Adipocyte (in vitro differentiated cells): Measurements from ENCODE around the gene LRRC8D.
"Not testable (repeated sequence)": the region's sequence is repeated elsewhere in the genome, so short reads cannot be mapped to it uniquely, and the experiment has no call there.

ENCODE experiments used
- DNase-seq: peaks from one replicate; pipeline ENCODE4 v3.0.0-alpha.2; 2015; ENCODE audit warnings: low read depth
- H3K27me3 ChIP-seq: replicated peaks from 2 replicates; pipeline ENCODE4 v1.7.0; 2013; ENCODE audit warnings: mild to moderate bottlenecking, low read length, moderate library complexity; ENCODE audit not compliant: control insufficient read depth, insufficient read depth
- H3K36me3 ChIP-seq: 2 replicates; pipeline ENCODE4 v1.7.0; 2013; ENCODE audit warnings: low read length, mild to moderate bottlenecking, moderate library complexity; ENCODE audit not compliant: control insufficient read depth, insufficient read depth, severe bottlenecking
- H3K4me1 ChIP-seq: 2 replicates; pipeline ENCODE4 v1.7.0; 2013; ENCODE audit warnings: mild to moderate bottlenecking, low read length, moderate library complexity; ENCODE audit not compliant: control insufficient read depth, insufficient read depth
- H3K4me3 ChIP-seq: 2 replicates; pipeline ENCODE4 v1.7.0; 2013; ENCODE audit warnings: mild to moderate bottlenecking, low read length, moderate library complexity
- H3K9ac ChIP-seq: 2 replicates; pipeline ENCODE4 v1.7.0; 2013; ENCODE audit warnings: mild to moderate bottlenecking, low read length, moderate library complexity
- H3K9me3 ChIP-seq: 2 replicates; pipeline ENCODE4 v1.7.0; 2013; ENCODE audit warnings: mild to moderate bottlenecking, low read length, moderate library complexity; ENCODE audit not compliant: control insufficient read depth

LRRC8D gene

GRCh38 chr1:89978755-89979154 is 157.9 kb downstream of the LRRC8D start:
- Histone ChIP-seq H3K9ac (no peak overlapping the region), H3K4me3 (no peak overlapping the region), H3K4me1 (peaks cover 5% of the 10 kb centered on the region), H3K36me3 (no peaks in the 10 kb centered on the region), H3K27me3 (no peaks in the 10 kb centered on the region), H3K9me3 (no peaks in the 10 kb centered on the region)
- DNase-seq = no peak

- Histone ChIP-seq H3K9me3 (no peaks in the 10 kb centered on the region), H3K4me3 (no peak overlapping the region), H3K36me3 (no peaks in the 10 kb centered on the region), H3K27me3 (no peaks in the 10 kb centered on the region), H3K4me1 (no peaks in the 10 kb centered on the region), H3K9ac (no peak overlapping the region)
- peak; percentile 71 for DNase-seq
Measured at GRCh38 chr1:89980605-89981004, 159.8 kb downstream of the LRRC8D start.

GRCh38 chr1:89982846-89983245 is 162.0 kb downstream of the LRRC8D start:
- not testable (repeated sequence) for H3K36me3 ChIP-seq, H3K9ac ChIP-seq, H3K9me3 ChIP-seq, H3K4me3 ChIP-seq, H3K4me1 ChIP-seq, DNase-seq, H3K27me3 ChIP-seq

- H3K9me3 ChIP-seq, H3K4me3 ChIP-seq, H3K9ac ChIP-seq, H3K27me3 ChIP-seq, H3K4me1 ChIP-seq, H3K36me3 ChIP-seq, DNase-seq: not testable (repeated sequence)
Measured at GRCh38 chr1:89984564-89985116, 163.8 kb downstream of the LRRC8D start.

GRCh38 chr1:89986020-89986419 is 165.2 kb downstream of the LRRC8D start:
- Histone ChIP-seq H3K9me3 (no peaks in the 10 kb centered on the region), H3K4me3 (no peak overlapping the region), H3K27me3 (no peaks in the 10 kb centered on the region), H3K9ac (no peak overlapping the region), H3K4me1 (no peaks in the 10 kb centered on the region), H3K36me3 (no peaks in the 10 kb centered on the region)
- no peak for DNase-seq
